RWPE1 (cell line): ENCODE measurements around the gene WDR18.
"Not testable (repeated sequence)": the region's sequence is repeated elsewhere in the genome, so short reads cannot be mapped to it uniquely, and the experiment has no call there.

ENCODE experiments used
- CTCF ChIA-PET: fragments of 350-600 bp; sonication (Branson Sonifier 250); formaldehyde crosslinking; extraction: SDS; loops from one replicate; lab custom pipeline; 2021; lab: Yijun Ruan, JAX
- POLR2A ChIA-PET: fragments of 400-600 bp; formaldehyde crosslinking; extraction: SDS; loops from one replicate; lab custom pipeline; 2020; ENCODE audit warnings: antibody characterized with exemption; ENCODE audit not compliant: low non-redundant PET; lab: Yijun Ruan, JAX
- DNase-seq: peaks from one replicate; pipeline ENCODE4 v3.0.0; 2012; ENCODE audit warnings: low spot score
- H3K27ac ChIP-seq: fragments of 450-650 bp; 2 replicates; pipeline ENCODE4 v1.5.1; 2017
- CTCF ChIP-seq: fragments of 450-650 bp; conservative IDR thresholded peaks from 2 replicates; pipeline ENCODE4 v1.5.1; 2017; ENCODE audit warnings: low read depth, mild to moderate bottlenecking

The WDR18 gene

GRCh38 chr19:1017906-1018305 is 33.8 kb downstream of the WDR18 start:
- no peak for TF ChIP-seq CTCF
- ChIA-PET POLR2A (no interaction called here), CTCF (no interaction called here)
- DNase-seq = no peak
- H3K27ac ChIP-seq = peak overlapping the region; percentile 93

- DNase-seq = no peak
- H3K27ac ChIP-seq = peak overlapping the region; percentile 93
- ChIA-PET CTCF (no interaction called here), POLR2A (no interaction called here)
- TF ChIP-seq CTCF = no peak
Measured at GRCh38 chr19:1018393-1018792, 34.2 kb downstream of the WDR18 start.

GRCh38 chr19:1018932-1019615 is 34.9 kb downstream of the WDR18 start:
- no peak for DNase-seq
- POLR2A ChIA-PET = interaction anchor here (0.5 kb wide), 1 partner anchor 128 kb away, joined by 6 read pairs; no protein-coding TSS in a partner anchor
- CTCF ChIA-PET = interaction anchor here (0.6 to 0.8 kb wide), 2 partner anchors 226 to 1020 kb away, joined by 3 read pairs; no protein-coding TSS in a partner anchor
- H3K27ac ChIP-seq = peak overlapping the region; percentile 93
- TF ChIP-seq CTCF = no peak

GRCh38 chr19:1019616-1019961 is 35.4 kb downstream of the WDR18 start:
- peak overlapping the region; percentile 93 for H3K27ac ChIP-seq
- ChIA-PET POLR2A (interaction anchor here (0.5 kb wide), 1 partner anchor 127 kb away, joined by 6 read pairs; no protein-coding TSS in a partner anchor), CTCF (interaction anchor here (0.6 to 0.8 kb wide), 3 partner anchors 61 to 1020 kb away, joined by 3 to 4 read pairs (median 3); no protein-coding TSS in a partner anchor)
- no peak for TF ChIP-seq CTCF
- no peak for DNase-seq

GRCh38 chr19:1019980-1020867 is 36.1 kb downstream of the WDR18 start:
- TF ChIP-seq CTCF = no peak
- CTCF ChIA-PET = interaction anchor here (0.6 to 0.8 kb wide), 3 partner anchors 60 to 1019 kb away, joined by 3 to 4 read pairs (median 3); no protein-coding TSS in a partner anchor
- POLR2A ChIA-PET = no interaction called here
- DNase-seq = no peak
- peak overlapping the region; percentile 93 for H3K27ac ChIP-seq

GRCh38 chr19:1020868-1021425 is 36.8 kb downstream of the WDR18 start, which contains the start of gene TMEM259:
TMEM259 (minus strand) TSS chr19:1021123; CDS start chr19:1020996, 127 bp downstream.
- H3K27ac ChIP-seq = peak within 1 kb of the TSS; percentile 93

GRCh38 chr19:1023883-1024188 is 39.7 kb downstream of the WDR18 start:
- H3K27ac ChIP-seq, DNase-seq, CTCF ChIA-PET: not testable (repeated sequence)
- POLR2A ChIA-PET = interaction anchor here (0.8 kb wide), 1 partner anchor 222 kb away, joined by 10 read pairs; no protein-coding TSS in a partner anchor

More at GRCh38 chr19:1020868-1021425, 36.8 kb downstream of the WDR18 start, which contains the start of gene TMEM259:
- TF ChIP-seq CTCF = no peak
- CTCF ChIA-PET = no interaction called here
- peak; percentile 96 for DNase-seq
- POLR2A ChIA-PET = no interaction called here

- DNase-seq, POLR2A ChIA-PET, CTCF ChIA-PET: not testable (repeated sequence)
- H3K27ac ChIP-seq = peak overlapping the region; percentile 99; the same call in 1 of the 2 replicates
Measured at GRCh38 chr19:1025080-1025479, 40.9 kb downstream of the WDR18 start.
